Measurements from ENCODE around the gene ODC1. TPM values are rescaled to one million over a fixed set of nuclear protein-coding genes. Genes with fewer than 3 reads are reported as not detected.

ODC1 gene
- total and polyA plus RNA-seq, 2 donors (not counting 1 experiment from before 2014, with no cell fraction given), result 86.4 to 89.3 TPM

DNA sequence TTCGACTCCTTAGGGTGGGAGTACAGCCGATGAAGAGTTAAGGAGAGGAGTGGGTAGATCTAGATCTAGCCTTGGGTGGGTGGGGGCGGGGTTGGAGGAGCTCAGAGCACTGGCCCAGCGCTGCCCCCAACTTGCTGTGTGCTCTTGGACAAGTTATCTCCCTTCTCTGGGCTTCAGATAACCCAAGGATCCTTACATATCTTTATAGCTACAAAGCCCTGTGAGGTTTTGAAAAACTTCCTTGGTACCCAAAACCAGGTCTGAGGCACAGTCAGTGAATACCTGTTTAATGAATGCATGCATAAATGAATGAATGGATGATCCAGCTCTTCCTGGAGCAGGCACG lies 1.3 kb upstream of the ODC1 start:
- Histone ChIP-seq H3K27me3 (ENCODE audit: control insufficient read depth, insufficient read depth, low read length) (no peaks in the 10 kb centered on the region), H3K9ac (ENCODE audit: insufficient read depth, low read length) (no peak overlapping the region), H4K20me1 (ENCODE audit: control insufficient read depth, extremely low read depth, insufficient read depth, low read length) (peaks cover 2% of the 10 kb centered on the region), H2AFZ (ENCODE audit: low read length) (no peak overlapping the region), H3K4me2 (ENCODE audit: extremely low read depth, insufficient read depth, low read length) (peak overlapping the region; percentile 98), H3K4me1 (ENCODE audit: control insufficient read depth, extremely low read depth, insufficient read depth, low read length) (peaks cover 4% of the 10 kb centered on the region), H3K36me3 (ENCODE audit: control insufficient read depth, insufficient read depth, low read length) (no peaks in the 10 kb centered on the region), H3K27ac (ENCODE audit: insufficient read depth, low read length) (no peak overlapping the region), H3K79me2 (ENCODE audit: control insufficient read depth, insufficient read depth, low read length) (peaks cover 32% of the 10 kb centered on the region), H3K9me3 (ENCODE audit: control insufficient read depth, insufficient read depth, low read depth, low read length) (no peaks in the 10 kb centered on the region), H3K4me3 (replicated peaks in 1 of 4; ENCODE audit: control extremely low read depth in 1 of 4, insufficient read depth in 1 of 4, low read depth in 3 of 4, low read length in 4 of 4) (peak overlapping the region in 2 of 4 experiments; percentile 73 to 74)
- no peak for DNase-seq (ENCODE audit: low read depth in 2 of 2)
- no peak for TF ChIP-seq EZH2 (IDR thresholded peaks at IDR 0.05; ENCODE audit: low read length, missing control alignments)
- TF ChIP-seq, protein P1, sequence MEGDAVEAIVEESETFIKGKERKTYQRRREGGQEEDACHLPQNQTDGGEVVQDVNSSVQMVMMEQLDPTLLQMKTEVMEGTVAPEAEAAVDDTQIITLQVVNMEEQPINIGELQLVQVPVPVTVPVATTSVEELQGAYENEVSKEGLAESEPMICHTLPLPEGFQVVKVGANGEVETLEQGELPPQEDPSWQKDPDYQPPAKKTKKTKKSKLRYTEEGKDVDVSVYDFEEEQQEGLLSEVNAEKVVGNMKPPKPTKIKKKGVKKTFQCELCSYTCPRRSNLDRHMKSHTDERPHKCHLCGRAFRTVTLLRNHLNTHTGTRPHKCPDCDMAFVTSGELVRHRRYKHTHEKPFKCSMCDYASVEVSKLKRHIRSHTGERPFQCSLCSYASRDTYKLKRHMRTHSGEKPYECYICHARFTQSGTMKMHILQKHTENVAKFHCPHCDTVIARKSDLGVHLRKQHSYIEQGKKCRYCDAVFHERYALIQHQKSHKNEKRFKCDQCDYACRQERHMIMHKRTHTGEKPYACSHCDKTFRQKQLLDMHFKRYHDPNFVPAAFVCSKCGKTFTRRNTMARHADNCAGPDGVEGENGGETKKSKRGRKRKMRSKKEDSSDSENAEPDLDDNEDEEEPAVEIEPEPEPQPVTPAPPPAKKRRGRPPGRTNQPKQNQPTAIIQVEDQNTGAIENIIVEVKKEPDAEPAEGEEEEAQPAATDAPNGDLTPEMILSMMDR (conservative IDR thresholded peaks at IDR 0.05 in 1 of 2, IDR thresholded peaks at IDR 0.05 in 1 of 2; ENCODE audit: low read depth in 1 of 2, low read length in 2 of 2), result no peak

DNA sequence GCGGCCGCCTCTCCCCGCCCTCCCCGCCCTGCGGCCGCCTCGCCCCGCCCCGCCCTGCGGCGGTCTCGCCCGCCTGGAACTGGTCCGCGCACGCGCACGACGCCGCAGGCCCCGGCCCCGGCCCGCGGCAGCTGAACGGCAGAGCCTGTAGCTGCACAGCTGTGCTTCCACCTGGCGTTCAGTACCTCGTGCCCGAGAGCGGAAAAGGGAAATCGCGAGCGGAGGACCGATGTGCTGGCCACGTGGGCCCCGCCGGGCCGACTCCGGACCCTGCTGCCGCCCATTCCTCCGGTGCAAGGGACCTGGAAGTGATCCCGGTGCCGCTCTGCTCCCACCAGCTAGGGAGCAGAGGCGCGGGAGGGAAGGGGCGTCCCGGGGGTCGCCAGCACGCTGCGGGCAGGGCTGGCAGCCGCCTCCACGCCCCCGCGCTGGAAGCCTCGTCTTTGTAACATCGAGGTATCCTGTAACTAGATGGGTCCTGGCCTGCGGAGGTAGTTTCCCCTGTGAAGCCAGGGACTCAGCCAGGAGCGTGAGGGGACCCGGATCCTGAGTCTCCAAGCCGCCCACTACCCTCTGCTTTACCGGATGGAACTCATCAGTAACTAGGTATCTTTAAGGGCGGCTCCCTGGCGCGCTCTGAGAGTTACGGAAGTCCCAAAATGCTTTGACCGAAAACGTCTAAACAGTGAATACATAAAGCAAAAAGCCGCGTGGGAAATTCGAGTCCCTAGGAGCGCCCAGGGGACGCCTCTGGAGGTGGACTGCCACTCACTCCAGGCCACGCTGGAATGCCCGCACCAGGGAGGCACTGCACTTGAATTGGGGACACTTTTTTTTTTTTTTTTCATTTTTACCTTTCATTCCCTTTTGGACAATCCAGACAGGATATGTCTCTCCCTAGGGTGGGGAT lies 704 bp upstream of the ODC1 start:
- Histone ChIP-seq H2AFZ (ENCODE audit: low read length) (peak overlapping the region; percentile 83), H4K20me1 (ENCODE audit: control insufficient read depth, extremely low read depth, insufficient read depth, low read length) (peaks cover 2% of the 10 kb centered on the region), H3K79me2 (ENCODE audit: control insufficient read depth, insufficient read depth, low read length) (peaks cover 33% of the 10 kb centered on the region), H3K27me3 (ENCODE audit: control insufficient read depth, insufficient read depth, low read length) (no peaks in the 10 kb centered on the region), H3K4me2 (ENCODE audit: extremely low read depth, insufficient read depth, low read length) (peak overlapping the region; percentile 98), H3K9me3 (ENCODE audit: control insufficient read depth, insufficient read depth, low read depth, low read length) (no peaks in the 10 kb centered on the region), H3K36me3 (ENCODE audit: control insufficient read depth, insufficient read depth, low read length) (peaks cover 2% of the 10 kb centered on the region), H3K4me1 (ENCODE audit: control insufficient read depth, extremely low read depth, insufficient read depth, low read length) (peaks cover 4% of the 10 kb centered on the region), H3K4me3 (replicated peaks in 1 of 4; ENCODE audit: control extremely low read depth in 1 of 4, insufficient read depth in 1 of 4, low read depth in 3 of 4, low read length in 4 of 4) (peak overlapping the region; percentile 67 to 78 (median 74)), H3K9ac (ENCODE audit: insufficient read depth, low read length) (peak overlapping the region; percentile 86), H3K27ac (ENCODE audit: insufficient read depth, low read length) (peak overlapping the region; percentile 94)
- TF ChIP-seq, protein P1 (conservative IDR thresholded peaks at IDR 0.05 in 1 of 2, IDR thresholded peaks at IDR 0.05 in 1 of 2; ENCODE audit: low read depth in 1 of 2, low read length in 2 of 2), result no peak
- TF ChIP-seq EZH2 (IDR thresholded peaks at IDR 0.05; ENCODE audit: low read length, missing control alignments), result no peak
- DNase-seq (ENCODE audit: low read depth in 2 of 2), result peak; percentile 85 to 86

DNA sequence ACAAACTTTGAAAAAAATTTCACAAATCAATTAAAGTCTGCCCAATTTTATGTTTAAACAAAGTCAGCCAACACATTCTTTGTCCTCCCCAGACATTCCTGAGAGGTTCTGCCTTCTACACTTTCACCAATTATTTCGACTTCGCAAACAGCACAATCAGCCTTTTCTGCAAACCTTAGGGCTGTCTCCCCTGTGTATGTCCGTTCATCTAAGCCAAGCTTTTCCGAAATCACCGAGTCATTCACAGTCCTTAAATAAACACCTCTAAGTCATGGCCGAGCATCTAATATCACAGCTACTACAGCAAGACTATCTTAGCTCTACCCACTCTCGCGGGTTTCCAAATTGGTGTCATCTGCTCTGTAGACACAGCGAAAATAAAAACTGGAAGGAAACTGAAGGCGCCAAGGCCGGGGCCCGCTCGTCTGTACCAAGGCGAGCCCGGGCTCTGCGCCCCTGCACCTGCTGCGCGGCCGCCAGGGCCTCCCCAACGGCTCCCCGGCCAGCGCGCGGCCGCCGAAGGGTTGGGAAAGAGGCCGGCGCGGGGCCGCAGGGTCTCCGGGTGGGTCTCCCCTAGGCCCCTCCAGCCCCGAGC lies 730 bp downstream of the ODC1 start:
- H3K9ac ChIP-seq (ENCODE audit: insufficient read depth, low read length), result peak overlapping the region; percentile 96
- H3K4me2 ChIP-seq (ENCODE audit: extremely low read depth, insufficient read depth, low read length), result peak overlapping the region; percentile 96
- H3K79me2 ChIP-seq (ENCODE audit: control insufficient read depth, insufficient read depth, low read length), result peaks cover 33% of the 10 kb centered on the region
- no peak overlapping the region for H2AFZ ChIP-seq (ENCODE audit: low read length)
- H3K4me1 ChIP-seq (ENCODE audit: control insufficient read depth, extremely low read depth, insufficient read depth, low read length), result peaks cover 4% of the 10 kb centered on the region
- no peak for TF ChIP-seq EZH2 (IDR thresholded peaks at IDR 0.05; ENCODE audit: low read length, missing control alignments)
- TF ChIP-seq, protein P1 (conservative IDR thresholded peaks at IDR 0.05 in 1 of 2, IDR thresholded peaks at IDR 0.05 in 1 of 2; ENCODE audit: low read depth in 1 of 2, low read length in 2 of 2), result no peak
- H3K4me3 ChIP-seq (replicated peaks in 1 of 4; ENCODE audit: control extremely low read depth in 1 of 4, insufficient read depth in 1 of 4, low read depth in 3 of 4, low read length in 4 of 4), result peak overlapping the region; percentile 66 to 89 (median 74)
- no peaks in the 10 kb centered on the region for H3K9me3 ChIP-seq (ENCODE audit: control insufficient read depth, insufficient read depth, low read depth, low read length)
- peaks cover 10% of the 10 kb centered on the region for H3K36me3 ChIP-seq (ENCODE audit: control insufficient read depth, insufficient read depth, low read length)
- peak; percentile 41 to 51 for DNase-seq (ENCODE audit: low read depth in 2 of 2)
- peak overlapping the region; percentile 73 for H3K27ac ChIP-seq (ENCODE audit: insufficient read depth, low read length)
- peaks cover 2% of the 10 kb centered on the region for H4K20me1 ChIP-seq (ENCODE audit: control insufficient read depth, extremely low read depth, insufficient read depth, low read length)
- H3K27me3 ChIP-seq (ENCODE audit: control insufficient read depth, insufficient read depth, low read length), result no peaks in the 10 kb centered on the region

Data from fibroblast of lung (primary cell).